Myocyte (in vitro differentiated cells): ENCODE measurements around the gene SLC1A3. TPM values are rescaled to one million over a fixed set of nuclear protein-coding genes. Genes with fewer than 3 reads are reported as not detected.

ENCODE experiments used
- DNase-seq: peaks from one replicate; pipeline ENCODE4 v3.0.0-alpha.2; 2012; ENCODE audit warnings: low read depth
- total RNA-seq: library from RNA; depleted of rRNA; stranded (reverse); fragments of >200 nt; gene quantifications from 2 replicates; pipeline ENCODE4 v1.2.3, GENCODE V29; 2014

SLC1A3 gene
- total RNA-seq, 1 donor from 2014 or later = 25.3 TPM

DNA sequence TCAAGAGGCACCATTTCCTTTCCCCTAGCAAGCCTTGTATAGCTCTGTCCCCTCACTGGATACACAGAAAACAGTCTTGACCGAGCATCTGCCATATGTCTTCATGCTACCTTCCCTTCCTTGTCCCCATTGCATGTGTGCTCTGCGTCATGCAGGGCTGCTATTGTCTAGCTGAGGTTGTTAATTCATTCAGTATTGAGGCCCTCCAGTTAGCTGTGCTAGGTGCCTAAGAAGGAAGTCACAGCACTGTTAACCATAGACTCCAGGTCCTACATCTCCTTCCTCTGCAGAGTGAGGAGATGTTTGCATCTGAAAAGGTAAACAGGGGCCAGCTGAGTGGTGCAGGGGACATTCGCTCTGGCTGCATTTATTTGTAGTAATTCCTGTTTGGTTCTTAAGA is 48.2 kb downstream of the SLC1A3 start:
- DNase-seq = no peak

DNA sequence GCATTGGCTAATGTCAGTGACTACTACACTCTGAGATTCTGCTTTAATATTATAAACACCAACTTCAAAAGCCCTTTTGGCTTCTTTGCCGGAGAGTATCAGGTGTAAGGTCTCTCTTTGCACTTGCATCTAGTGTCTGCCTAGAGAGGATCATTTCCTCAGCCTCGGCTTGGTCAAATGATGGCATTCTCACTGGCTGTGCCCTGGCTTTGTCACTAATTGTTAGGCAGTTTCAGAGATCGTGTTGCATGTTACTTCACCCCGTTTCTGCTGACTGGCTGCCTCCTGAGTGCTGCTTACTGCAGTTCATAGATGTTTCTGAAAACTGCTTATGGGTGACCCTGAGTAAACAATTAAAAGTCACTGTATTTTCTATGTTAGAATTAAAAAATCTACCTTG is 48.8 kb downstream of the SLC1A3 start:
- DNase-seq = peak; percentile 73

GRCh38 chr5:36656556-36656955 is 50.1 kb downstream of the SLC1A3 start:
- no peak for DNase-seq

GRCh38 chr5:36657563-36657995 is 51.2 kb downstream of the SLC1A3 start:
- DNase-seq = peak; percentile 90

- no peak for DNase-seq
These were observed 51.8 kb downstream of the SLC1A3 start for GRCh38 chr5:36658038-36658756.

GRCh38 chr5:36659411-36659810 is 53.0 kb downstream of the SLC1A3 start:
- DNase-seq = no peak

DNA sequence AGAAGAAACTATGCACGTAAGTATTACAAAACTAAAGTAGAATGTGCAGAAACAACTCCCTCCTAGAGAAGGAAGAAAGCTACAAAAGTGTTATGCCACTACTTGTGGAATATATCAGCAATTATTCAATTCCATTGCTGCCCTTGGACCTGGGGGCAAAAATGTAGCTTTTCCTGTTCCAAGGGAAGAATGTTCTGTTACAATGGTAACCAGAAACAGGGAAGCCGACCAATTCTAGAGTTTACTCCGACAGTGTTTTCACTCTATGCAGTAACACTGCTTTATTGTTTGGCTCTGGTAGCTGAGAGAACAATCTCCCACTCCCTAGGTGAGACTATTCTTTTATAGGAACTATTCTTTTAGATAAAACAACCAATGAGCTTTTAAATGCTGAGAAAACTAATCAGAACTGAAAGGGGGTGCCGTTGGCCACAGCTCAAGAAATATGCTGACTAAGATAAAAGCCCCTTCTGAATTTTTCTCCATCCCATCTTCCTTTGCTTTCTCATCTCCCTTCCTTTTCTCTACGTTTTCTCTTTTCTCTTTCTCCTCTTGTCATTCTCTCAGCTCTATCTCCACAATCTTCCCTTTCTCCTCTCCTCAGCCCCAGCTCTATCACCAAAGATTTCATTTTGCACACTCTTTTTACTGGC is 54.1 kb downstream of the SLC1A3 start:
- no peak for DNase-seq

DNA sequence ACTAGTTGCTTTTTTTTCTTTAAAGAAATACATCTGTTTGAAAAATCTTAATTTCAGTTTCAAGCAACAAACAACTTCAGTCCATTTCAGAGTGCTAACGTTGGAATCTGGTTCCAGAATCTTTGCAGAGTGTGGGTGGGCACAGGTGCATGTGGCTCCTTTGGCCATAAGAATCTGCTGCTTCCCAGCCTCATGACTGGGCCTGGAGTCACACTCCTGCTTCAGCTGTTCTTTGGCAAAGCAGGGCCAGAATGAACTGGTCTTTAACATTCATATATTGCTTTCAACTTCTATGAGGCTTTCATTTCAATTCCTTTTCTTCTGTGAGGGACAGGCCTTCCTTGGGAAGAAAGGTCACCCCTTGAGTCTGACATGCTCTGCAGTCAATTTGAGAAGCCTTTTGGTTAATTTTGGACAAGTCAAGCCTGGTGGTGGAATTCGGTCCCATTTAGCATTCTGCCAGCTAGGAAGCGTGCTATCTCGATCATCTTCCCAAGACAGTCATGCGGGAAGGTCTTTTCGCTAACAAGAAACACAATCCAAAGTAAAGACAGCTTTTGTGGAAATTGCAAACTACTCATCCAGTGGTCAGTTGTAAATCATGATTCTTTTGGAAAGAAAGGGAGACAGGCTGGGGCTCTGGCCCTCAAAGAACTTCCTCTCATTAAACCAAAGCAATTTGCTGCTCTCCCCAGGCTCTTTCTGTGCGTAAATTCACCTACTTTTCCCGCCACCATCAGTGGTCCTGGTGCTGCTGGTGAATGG is 55.2 kb downstream of the SLC1A3 start:
- DNase-seq = peak; percentile 91

DNA sequence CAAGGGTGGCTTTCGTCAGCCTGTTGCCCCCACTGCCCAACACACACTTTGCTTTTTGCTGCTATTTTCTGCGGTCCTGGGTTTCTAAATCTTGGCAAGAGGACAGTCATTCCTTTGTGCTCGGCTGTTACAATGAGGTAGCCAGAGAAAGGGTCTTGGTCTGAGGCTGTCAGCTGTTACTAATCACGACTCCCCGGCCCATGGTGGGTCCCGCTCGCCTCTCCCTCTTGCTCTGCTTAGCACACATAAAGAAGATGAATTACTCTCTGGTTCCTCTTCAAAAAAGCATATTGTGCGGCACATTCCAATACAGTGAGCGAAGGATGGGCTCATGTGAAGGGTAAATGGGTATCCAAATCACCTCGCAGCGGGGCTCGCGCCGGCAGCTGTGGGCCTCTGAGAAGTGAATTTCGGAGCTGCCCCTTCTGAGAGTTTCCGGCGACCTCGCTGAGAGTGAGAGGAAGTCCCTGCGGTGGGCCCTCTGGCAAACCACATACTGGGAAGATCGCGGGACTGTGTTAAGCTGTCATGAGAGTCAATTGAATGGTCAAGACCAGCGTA is 56.0 kb downstream of the SLC1A3 start:
- DNase-seq = peak; percentile 22

DNA sequence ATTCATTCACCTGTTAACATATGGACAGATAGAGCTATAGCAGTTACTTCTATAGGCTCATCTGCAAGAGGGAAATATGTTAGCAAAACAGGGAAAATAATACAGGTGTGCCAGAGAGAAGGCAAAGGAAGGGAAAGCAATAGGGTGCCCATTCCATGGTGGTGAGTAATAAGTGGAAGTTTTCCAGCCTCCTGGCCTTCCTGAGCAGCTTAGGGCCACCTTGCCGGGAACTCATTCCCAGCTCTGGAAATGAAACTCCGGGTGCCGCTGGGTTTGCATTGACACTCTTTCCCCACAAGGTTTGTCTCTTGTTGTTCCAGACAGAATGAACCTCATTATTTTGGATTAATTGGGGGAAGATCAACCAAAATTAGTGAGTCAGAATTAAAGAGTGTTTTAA is 58.4 kb downstream of the SLC1A3 start:
- no peak for DNase-seq

- DNase-seq = no peak
These were observed 59.2 kb downstream of the SLC1A3 start for GRCh38 chr5:36665628-36666027.

DNA sequence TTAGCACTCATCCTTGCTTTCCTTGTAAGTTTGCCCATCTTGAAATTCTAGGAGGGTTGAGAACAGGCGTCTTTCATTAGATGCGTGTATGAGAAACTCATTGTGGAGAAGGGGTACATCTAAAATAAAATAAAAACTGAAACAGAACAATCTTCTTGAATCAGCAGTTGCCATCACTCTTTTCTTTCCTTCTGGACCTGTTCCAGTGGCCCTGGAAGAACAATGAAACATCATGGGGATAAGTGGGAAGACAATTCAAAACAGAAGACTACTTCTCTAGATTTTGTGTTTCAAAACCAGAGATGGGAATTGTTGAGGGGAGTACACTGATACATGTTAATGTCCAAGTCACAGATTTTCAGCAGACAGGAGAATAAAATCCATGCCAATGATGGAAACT is 59.9 kb downstream of the SLC1A3 start:
- no peak for DNase-seq

- DNase-seq = no peak
These were observed 60.6 kb downstream of the SLC1A3 start for GRCh38 chr5:36666986-36667385.

DNA sequence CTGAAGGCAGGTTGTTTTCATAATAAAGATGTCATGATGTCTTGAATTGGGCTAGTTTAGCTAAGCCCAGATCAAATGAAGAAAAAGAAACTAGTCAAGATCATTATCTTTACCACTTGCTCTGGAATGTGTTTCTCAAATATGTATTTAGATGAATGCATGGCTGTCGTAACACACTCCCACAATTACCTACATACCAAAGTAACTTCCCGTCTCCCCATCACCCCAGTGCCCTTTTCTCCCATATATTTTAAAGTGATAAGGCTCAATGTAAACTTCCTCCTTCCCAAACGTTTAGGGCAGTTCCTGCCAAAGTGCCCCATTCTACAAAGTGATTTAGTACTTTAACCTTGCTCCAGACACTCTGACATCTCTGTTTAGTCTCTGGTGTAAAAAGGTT is 61.4 kb downstream of the SLC1A3 start:
- DNase-seq = no peak

- no peak for DNase-seq
These were observed 62.7 kb downstream of the SLC1A3 start for GRCh38 chr5:36669015-36669651.

- no peak for DNase-seq
These were observed 64.1 kb downstream of the SLC1A3 start for GRCh38 chr5:36670548-36670947.

DNA sequence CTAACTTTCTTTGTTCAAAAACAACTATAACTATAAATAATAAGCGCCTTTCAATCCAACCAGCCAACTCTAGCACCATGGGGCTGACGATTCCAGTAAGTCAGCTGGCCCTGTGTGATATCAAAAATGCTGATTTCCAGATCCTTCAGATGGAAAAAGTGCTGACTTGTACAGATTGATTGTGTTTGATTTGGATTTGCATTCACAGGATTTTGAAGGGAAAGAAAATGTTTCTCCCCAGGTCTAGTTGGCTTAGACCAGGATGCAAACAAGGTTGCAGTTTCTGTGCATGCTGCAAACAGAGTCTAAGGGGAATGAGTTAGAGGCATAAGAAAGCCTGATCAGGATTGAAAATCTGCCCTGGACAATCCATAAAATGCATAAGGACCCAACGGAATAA is 68.9 kb downstream of the SLC1A3 start:
- DNase-seq = no peak

DNA sequence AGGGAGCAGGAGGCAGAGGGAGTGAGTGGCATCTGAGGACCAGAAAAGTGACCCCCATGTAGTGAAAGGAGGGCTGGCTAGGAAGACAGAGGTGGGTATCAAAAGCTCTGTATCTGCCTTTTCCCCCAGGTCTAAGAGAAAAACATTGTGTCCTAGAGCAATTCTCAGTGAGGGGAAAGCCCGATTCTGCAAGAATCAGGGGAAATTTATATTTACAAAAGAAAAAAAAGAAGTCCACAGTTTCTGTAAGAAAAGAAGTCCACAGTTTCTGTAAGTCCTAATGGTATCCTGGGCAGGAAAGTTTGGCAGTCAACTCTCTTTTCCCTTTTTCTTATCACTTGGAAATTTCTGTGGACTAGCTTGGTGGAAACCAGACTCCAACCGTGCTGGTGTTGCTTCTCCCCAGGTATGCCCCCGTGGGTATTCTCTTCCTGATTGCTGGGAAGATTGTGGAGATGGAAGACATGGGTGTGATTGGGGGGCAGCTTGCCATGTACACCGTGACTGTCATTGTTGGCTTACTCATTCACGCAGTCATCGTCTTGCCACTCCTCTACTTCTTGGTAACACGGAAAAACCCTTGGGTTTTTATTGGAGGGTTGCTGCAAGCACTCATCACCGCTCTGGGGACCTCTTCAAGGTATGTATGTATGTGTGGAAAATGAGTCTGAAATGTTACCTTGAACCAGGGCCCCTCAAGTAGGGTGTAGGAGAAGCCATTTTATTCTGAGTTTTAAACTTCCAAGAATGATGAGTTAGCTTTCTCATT is 73.0 kb downstream of the SLC1A3 start:
- DNase-seq = no peak

DNA sequence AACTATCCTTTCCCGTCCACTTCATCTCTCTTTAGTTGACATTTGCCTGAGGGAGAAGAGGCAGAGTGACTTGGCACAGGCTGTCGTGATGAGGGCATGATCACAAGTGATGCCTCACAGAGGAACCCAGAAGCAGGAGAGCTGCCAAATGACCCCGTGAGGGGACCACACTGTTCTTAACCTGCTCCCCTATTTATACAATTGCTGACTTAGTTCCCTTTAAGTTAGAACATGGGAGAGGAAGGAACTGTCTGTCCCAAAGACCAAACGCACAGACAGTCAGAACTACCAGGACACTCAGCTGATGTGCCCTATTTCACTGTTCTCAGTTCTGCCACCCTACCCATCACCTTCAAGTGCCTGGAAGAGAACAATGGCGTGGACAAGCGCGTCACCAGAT is 73.7 kb downstream of the SLC1A3 start:
- no peak for DNase-seq

- no peak for DNase-seq
These were observed 75.3 kb downstream of the SLC1A3 start for GRCh38 chr5:36681711-36682110.

GRCh38 chr5:36682499-36682898 is 76.1 kb downstream of the SLC1A3 start:
- no peak for DNase-seq
